GM12878 (cell line): Measurements from ENCODE around the gene CTCFL. TPM values are rescaled to one million over a fixed set of nuclear protein-coding genes. Genes with fewer than 3 reads are reported as not detected.

Source experiments
- ATF7 ChIP-seq: fragments of 450-650 bp; IDR thresholded peaks from 2 replicates; pipeline ENCODE4 v1.6.1; 2016; ENCODE audit warnings: low read depth, mild to moderate bottlenecking
- CBX3 ChIP-seq: fragments of 200-600 bp; sonication (generic); IDR thresholded peaks from 2 replicates; pipeline ENCODE4 v1.6.1; 2016; ENCODE audit warnings: low read depth, borderline replicate concordance
- CEBPZ ChIP-seq: fragments of 150-350 bp; IDR thresholded peaks from 2 replicates; pipeline ENCODE4 v1.6.1; 2016; ENCODE audit warnings: low read depth, low read length
- CREM ChIP-seq: IDR thresholded peaks from 2 replicates; pipeline ENCODE4 v1.6.1; 2014; ENCODE audit warnings: antibody characterized with exemption, low read depth
- EED ChIP-seq: sonication (generic); IDR thresholded peaks from 2 replicates; pipeline ENCODE4 v1.6.1; 2016; ENCODE audit warnings: antibody characterized with exemption, low read depth
- HCFC1 ChIP-seq: fragments of 150-350 bp; IDR thresholded peaks from 2 replicates; pipeline ENCODE4 v1.6.1; 2014; ENCODE audit warnings: low read length
- HDAC6 ChIP-seq: fragments of 200-600 bp; sonication (generic); IDR thresholded peaks from one replicate; pipeline ENCODE4 v1.8.0; 2017; ENCODE audit warnings: antibody characterized with exemption; ENCODE audit not compliant: unreplicated experiment
- HDGF ChIP-seq: fragments of 450-650 bp; IDR thresholded peaks from 2 replicates; pipeline ENCODE4 v1.6.1; 2016; ENCODE audit warnings: antibody characterized with exemption
- IKZF1 ChIP-seq: fragments of 450-650 bp; conservative IDR thresholded peaks from 2 replicates; pipeline ENCODE4 v1.6.1; 2017; ENCODE audit warnings: antibody characterized with exemption, mild to moderate bottlenecking
- IRF3 ChIP-seq: fragments of 450-650 bp; IDR thresholded peaks from 2 replicates; pipeline ENCODE4 v1.6.1; 2014; ENCODE audit warnings: mild to moderate bottlenecking
- KAT2A ChIP-seq: conservative IDR thresholded peaks from 2 replicates; pipeline ENCODE4 v1.6.1; 2011; ENCODE audit warnings: low read depth, low read length; ENCODE audit not compliant: control insufficient read depth
- NR2F1 ChIP-seq: fragments of 450-650 bp; conservative IDR thresholded peaks from 2 replicates; pipeline ENCODE4 v1.6.1; 2017; ENCODE audit warnings: mild to moderate bottlenecking
- RELA ChIP-seq: fragments of 450-650 bp; IDR thresholded peaks from 2 replicates; pipeline ENCODE4 v1.8.0; 2014; ENCODE audit warnings: borderline replicate concordance; ENCODE audit not compliant: partially characterized antibody
- RFX5 ChIP-seq: IDR thresholded peaks from 2 replicates; pipeline ENCODE4 v1.6.1; 2011; ENCODE audit warnings: low read depth, low read length, improper control_type of control experiment
- RUNX3 ChIP-seq: IDR thresholded peaks from 2 replicates; pipeline ENCODE4 v1.6.1; 2012; ENCODE audit warnings: low read length, inconsistent platforms
- SIX5 ChIP-seq: IDR thresholded peaks from 2 replicates; pipeline ENCODE4 v1.6.1; 2011; ENCODE audit warnings: mild to moderate bottlenecking, low read depth, low read length, moderate library complexity; ENCODE audit not compliant: severe bottlenecking
- SP1 ChIP-seq: IDR thresholded peaks from one replicate; pipeline ENCODE4 v1.6.1; 2011; ENCODE audit warnings: low read depth, low read length
- SRF ChIP-seq, 2 experiments: IDR thresholded peaks; 2 replicates each; pipeline ENCODE4 v1.6.1; 2011; ENCODE audit warnings: low read depth in 2 of 2, low read length in 2 of 2, mild to moderate bottlenecking in 1 of 2, moderate library complexity in 1 of 2
- YBX1 ChIP-seq: fragments of 450-650 bp; IDR thresholded peaks from 2 replicates; pipeline ENCODE4 v1.6.1; 2016; ENCODE audit warnings: antibody characterized with exemption
- ZNF217 ChIP-seq: fragments of 450-650 bp; IDR thresholded peaks from 2 replicates; pipeline ENCODE4 v1.6.1; 2017; ENCODE audit warnings: antibody characterized with exemption, mild to moderate bottlenecking
- ZNF592 ChIP-seq: fragments of 450-650 bp; IDR thresholded peaks from 2 replicates; pipeline ENCODE4 v1.6.1; 2017; ENCODE audit warnings: mild to moderate bottlenecking, moderate library complexity
- polyA plus RNA-seq, 11 experiments: library from polyadenylated mRNA; depleted of rRNA in 4 of 11; unstranded in 6 of 11; stranded (reverse) in 5 of 11; fragments of >200 nt; fragmentation: Nextera tagmentation in 4 of 11; fragmentation: Illumina TruSeq in 1 of 11; extraction: Ambion mirVana in 4 of 11; extraction: Trizol in 1 of 11; gene quantifications; 1 replicate in 1 of 11; 2 replicates in 10 of 11; pipeline versions ENCODE4 v1.2.1 to v1.2.3, GENCODE V29; 2011 to 2016; ENCODE audit warnings: inconsistent platforms in 2 of 11, missing spikeins in 2 of 11, low read depth in 1 of 11
- total RNA-seq, 4 experiments: library from RNA; depleted of rRNA in 3 of 4; stranded (reverse); fragments of >200 nt in 3 of 4; fragmentation: Illumina TruSeq in 1 of 4; extraction: Trizol in 1 of 4; gene quantifications; 2 replicates each; pipeline versions ENCODE4 v1.2.1 to v1.2.3, GENCODE V29; 2013 to 2021

Gene CTCFL
- total and polyA plus RNA-seq, 10 of the 15 experiments (the other 5 are each of a cell fraction or from before 2014, with no cell fraction given), result 0.06 to 0.20 (median 0.11) TPM; not detected in 4

GRCh38 chr20:57480444-57481160, 44.3 kb downstream of the CTCFL start (continued):
- TF ChIP-seq EED (peak; percentile 60), HCFC1 (no peak), HDAC6 (no peak), NR2F1 (0 out of 2 replicates have a peak, but pooled peaks have one; percentile 23), CBX3 (no peak), SRF (IDR thresholded peaks at IDR 0.05; ENCODE audit: low read depth in 2 of 2, low read length in 2 of 2) (peak in 1 of 2 experiments; percentile 50; a peak in 1 of 4 replicates), YBX1 (no peak), SIX5 (no peak), RUNX3 (peak; percentile 82), HDGF (no peak), ZNF592 (no peak), ATF7 (peak; percentile 96), RELA (no peak), IKZF1 (peak; percentile 45), ZNF217 (no peak), CEBPZ (no peak), KAT2A (no peak), IRF3 (no peak), CREM (peak; percentile 79), RFX5 (no peak), SP1 (no peak)
